HepG2 (cell line): ENCODE data around the gene RFC1. TPM values are rescaled to one million over a fixed set of nuclear protein-coding genes. Genes with fewer than 3 reads are reported as not detected.

ENCODE experiments used
- ATAC-seq: fragments of 200-7000 bp; cut with Tn5 transposase; 3 replicates; pipeline ENCODE4 v1.9.1; 2020; ENCODE audit warnings: mild to moderate bottlenecking, moderate library complexity
- BruUV-seq: library from RNA; stranded (reverse); fragments of 400-500 nt; replicated peaks from 2 replicates; lab custom pipeline; 2021; lab: Mats Ljungman, UMichigan
- CTCF ChIA-PET: fragments of 300-600 bp; formaldehyde crosslinking; extraction: SDS; loops from one replicate; lab custom pipeline; 2021; ENCODE audit warnings: low total read pairs, inconsistent platforms, low intra/inter-chr PET ratio; lab: Yijun Ruan, JAX
- POLR2A ChIA-PET: fragments of 350-600 bp; sonication (Branson Sonifier 250); formaldehyde crosslinking; loops from one replicate; lab custom pipeline; 2020; ENCODE audit warnings: antibody characterized with exemption, inconsistent platforms; lab: Yijun Ruan, JAX
- DNase-seq: peaks from one replicate; pipeline ENCODE4 v3.0.0-alpha.2; 2015; ENCODE audit warnings: low spot score
- FAIRE-seq: peaks from 3 replicates; lab custom pipeline; 2011; peaks lifted over from hg19 to GRCh38; lab: Jason Lieb, UNC
- H2AFZ ChIP-seq: one replicate; pipeline ENCODE4 v1.6.1; 2011; ENCODE audit warnings: low read length, inconsistent platforms
- H3K27ac ChIP-seq: fragments of 300-600 bp; 3 replicates; pipeline ENCODE4 v1.8.0; 2011; ENCODE audit warnings: mixed run types, mild to moderate bottlenecking, mixed read lengths, low read length, inconsistent platforms; ENCODE audit not compliant: insufficient read depth; ENCODE audit errors: extremely low read length
- H3K27me3 ChIP-seq, 2 experiments: fragments of 200-600 bp in 1 of 2; 2 replicates in 1 of 2; 3 replicates in 1 of 2; pipeline versions ENCODE4 v1.6.0 to v1.8.0; 2011; ENCODE audit warnings: low read length in 2 of 2, mild to moderate bottlenecking in 2 of 2, moderate library complexity in 2 of 2, inconsistent platforms in 1 of 2; ENCODE audit not compliant: insufficient read depth in 2 of 2, control insufficient read depth in 1 of 2
- H3K36me3 ChIP-seq, 2 experiments: fragments of 200-600 bp in 1 of 2; replicated peaks in 1 of 2; 2 replicates in 1 of 2; 3 replicates in 1 of 2; pipeline versions ENCODE4 v1.5.1 to v1.8.0; 2011; ENCODE audit warnings: low read length in 2 of 2, inconsistent platforms in 1 of 2; ENCODE audit not compliant: insufficient read depth in 2 of 2, control insufficient read depth in 1 of 2
- H3K4me1 ChIP-seq: 2 replicates; pipeline ENCODE4 v1.5.1; 2012; ENCODE audit warnings: low read length, inconsistent platforms; ENCODE audit not compliant: insufficient read depth
- H3K4me2 ChIP-seq: 2 replicates; pipeline ENCODE4 v1.6.0; 2011; ENCODE audit warnings: low read depth, low read length, inconsistent platforms
- H3K4me3 ChIP-seq, 3 experiments: fragments of 200-600 bp in 1 of 3; sonication (generic), shearing (Covaris generic) in 1 of 3; replicated peaks in 1 of 3; 2 replicates each; pipeline ENCODE4 v1.5.1; 2011 to 2016; ENCODE audit warnings: low read length in 3 of 3, inconsistent platforms in 2 of 3, low read depth in 2 of 3, mild to moderate bottlenecking in 2 of 3, control low read depth in 1 of 3, mixed read lengths in 1 of 3; ENCODE audit not compliant: insufficient read depth in 1 of 3
- H3K79me2 ChIP-seq: one replicate; pipeline ENCODE4 v1.6.1; 2011; ENCODE audit warnings: low read length, inconsistent platforms; ENCODE audit not compliant: insufficient read depth
- H3K9ac ChIP-seq: 2 replicates; pipeline ENCODE4 v1.6.0; 2011; ENCODE audit warnings: mild to moderate bottlenecking, low read depth, low read length, inconsistent platforms; ENCODE audit not compliant: insufficient read depth
- H3K9me3 ChIP-seq: 2 replicates; pipeline ENCODE4 v1.5.1; 2012; ENCODE audit warnings: mild to moderate bottlenecking, low read length
- H4K20me1 ChIP-seq: 2 replicates; pipeline ENCODE4 v1.6.0; 2011; ENCODE audit warnings: inconsistent platforms, mild to moderate bottlenecking, low read length, moderate library complexity; ENCODE audit not compliant: insufficient read depth
- ASH2L ChIP-seq: fragments of 300-600, 200-600 bp; sonication (generic); IDR thresholded peaks from 2 replicates; pipeline ENCODE4 v1.7.0; 2017; ENCODE audit warnings: low read depth, mild to moderate bottlenecking, moderate library complexity, mixed read lengths, low read length; ENCODE audit not compliant: insufficient read length
- DMAP1 ChIP-seq: IDR thresholded peaks from 2 replicates; pipeline ENCODE4 v1.6.1; 2016
- EEA1 ChIP-seq: sonication (generic); formaldehyde crosslinking; IDR thresholded peaks from 2 replicates; pipeline ENCODE4 v1.5.1; 2020; ENCODE audit warnings: mild to moderate bottlenecking, missing genetic modification reagents, borderline replicate concordance
- FOSL2 ChIP-seq: sonication (generic); formaldehyde crosslinking; IDR thresholded peaks from 2 replicates; pipeline ENCODE4 v1.4.0; 2020; ENCODE audit warnings: missing genetic modification reagents
- JUND ChIP-seq: sonication (generic); formaldehyde crosslinking; IDR thresholded peaks from 2 replicates; pipeline ENCODE4 v1.8.0; 2022; ENCODE audit warnings: mild to moderate bottlenecking, missing genetic modification reagents
- KDM5A ChIP-seq: fragments of 200-600 bp; sonication (generic); IDR thresholded peaks from 2 replicates; pipeline ENCODE4 v1.7.0; 2018; ENCODE audit warnings: antibody characterized with exemption, mild to moderate bottlenecking, low read length, borderline replicate concordance
- MXI1 ChIP-seq: IDR thresholded peaks from 3 replicates; pipeline ENCODE4 v1.6.1; 2012; ENCODE audit warnings: low read depth, low read length, inconsistent platforms, borderline replicate concordance
- PLRG1 ChIP-seq: fragments of 450-650 bp; conservative IDR thresholded peaks from 2 replicates; pipeline ENCODE4 v1.6.1; 2016
- ZBTB21 ChIP-seq: sonication (generic); formaldehyde crosslinking; IDR thresholded peaks from 2 replicates; pipeline ENCODE4 v1.4.0; 2020; ENCODE audit warnings: missing genetic modification reagents
- ZMYM3 ChIP-seq: sonication (generic); formaldehyde crosslinking; IDR thresholded peaks from 2 replicates; pipeline ENCODE4 v1.5.1; 2020; ENCODE audit warnings: mild to moderate bottlenecking, missing genetic modification reagents
- ZNF235 ChIP-seq: sonication (generic); formaldehyde crosslinking; IDR thresholded peaks from 2 replicates; pipeline ENCODE4 v1.8.1; 2023; ENCODE audit warnings: mild to moderate bottlenecking, missing genetic modification reagents, borderline replicate concordance
- ZNF260 ChIP-seq: sonication (generic); formaldehyde crosslinking; IDR thresholded peaks from 2 replicates; pipeline ENCODE4 v1.4.0; 2020; ENCODE audit warnings: missing genetic modification reagents, low read depth, mild to moderate bottlenecking, borderline replicate concordance
- ZNF329 ChIP-seq: sonication (generic); formaldehyde crosslinking; IDR thresholded peaks from 2 replicates; pipeline ENCODE4 v1.9.0; 2021; ENCODE audit warnings: low read depth, mild to moderate bottlenecking, missing genetic modification reagents
- ZNF567 ChIP-seq: sonication (generic); formaldehyde crosslinking; IDR thresholded peaks from 2 replicates; pipeline ENCODE4 v1.8.1; 2023; ENCODE audit warnings: mild to moderate bottlenecking, missing genetic modification reagents, borderline replicate concordance
- ZNF570 ChIP-seq: sonication (generic); formaldehyde crosslinking; IDR thresholded peaks from 2 replicates; pipeline ENCODE4 v1.4.0; 2020; ENCODE audit warnings: mild to moderate bottlenecking, missing genetic modification reagents, borderline replicate concordance
- ZNF7 ChIP-seq: IDR thresholded peaks from 2 replicates; pipeline ENCODE4 v1.6.1; 2016; ENCODE audit warnings: missing biosample characterization, missing genetic modification reagents
- ZNF878 ChIP-seq: sonication (generic); formaldehyde crosslinking; IDR thresholded peaks from 2 replicates; pipeline ENCODE4 v1.8.1; 2023; ENCODE audit warnings: mild to moderate bottlenecking, missing genetic modification reagents, moderate library complexity
- WGBS: methylation state at CpG from one replicate; pipeline ENCODE4 v1.1.6; 2017; ENCODE audit warnings: low lambda C conversion rate; 5-methylcytosine and 5-hydroxymethylcytosine counted together
- in situ Hi-C: cut with HindIII; loops from 2 replicates; pipeline ENCODE4 v1.10.0; 2017; ENCODE audit warnings: low pct_unique_long_range_greater_than_20kb; ENCODE audit not compliant: extremely low pct_ligation_motif_present
- intact Hi-C: fragments of 100-400 bp; cut with micrococcal nuclease; formaldehyde crosslinking; loops from one replicate; pipeline ENCODE4 v1.10.0; 2022; ENCODE audit not compliant: unreplicated experiment
- polyA plus RNA-seq, 8 experiments: library from polyadenylated mRNA; depleted of rRNA in 3 of 8; stranded (reverse) in 7 of 8; unstranded in 1 of 8; fragments of >200 nt; fragmentation: Illumina TruSeq in 4 of 8; extraction: Trizol in 4 of 8; gene quantifications; 2 replicates each; pipeline versions ENCODE4 v1.2.1 to v1.2.3, GENCODE V29; 2011 to 2016; ENCODE audit warnings: low read depth in 4 of 8, missing spikeins in 1 of 8, mixed read lengths in 1 of 8; ENCODE audit not compliant: insufficient read depth in 1 of 8
- total RNA-seq, 5 experiments: library from RNA; depleted of rRNA; stranded (reverse); fragments of >200 nt; fragmentation: Illumina TruSeq; extraction: Trizol; gene quantifications; 2 replicates each; pipeline ENCODE4 v1.2.3, GENCODE V29; 2016; ENCODE audit warnings: low read depth in 1 of 5
- TF ChIP-seq, protein P1 (sequence below): sonication (generic); formaldehyde crosslinking; IDR thresholded peaks from 2 replicates; pipeline ENCODE4 v1.4.0; 2020; ENCODE audit warnings: missing genetic modification reagents, mild to moderate bottlenecking, borderline replicate concordance
- TF ChIP-seq, protein P2 (sequence below): sonication (generic); formaldehyde crosslinking; IDR thresholded peaks from 2 replicates; pipeline ENCODE4 v1.8.0; 2022; ENCODE audit warnings: mild to moderate bottlenecking, missing genetic modification reagents
- TF ChIP-seq, protein P3 (sequence below): sonication (generic); formaldehyde crosslinking; conservative IDR thresholded peaks from 2 replicates; pipeline ENCODE4 v1.5.0; 2020; ENCODE audit warnings: missing genetic modification reagents

The RFC1 gene
- total and polyA plus RNA-seq, 2 of the 13 experiments (the other 11 are each of a cell fraction or from before 2014, with no cell fraction given): 15.9 to 78.8 TPM

DNA sequence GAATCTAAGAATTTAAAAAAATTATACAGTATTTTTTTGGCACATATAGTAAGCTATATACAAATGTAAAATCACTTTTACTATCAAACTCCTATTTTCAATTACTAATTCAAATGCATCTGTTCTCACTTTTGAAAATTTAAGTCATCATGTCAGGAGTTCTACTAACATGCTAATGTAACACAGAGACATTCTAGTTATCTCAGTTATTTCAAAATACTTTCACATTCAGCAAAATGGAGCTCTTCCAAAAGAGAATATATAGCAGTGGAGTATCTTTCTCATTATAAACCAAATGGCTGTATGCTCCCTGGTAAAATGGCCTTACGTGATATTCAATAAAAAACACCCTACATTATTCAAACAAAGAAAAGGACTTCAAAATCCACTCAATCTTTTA is 42.3 kb downstream of the RFC1 start:
- no TSS peak for BruUV-seq
- H4K20me1 ChIP-seq: no peaks in the 10 kb centered on the region
- FAIRE-seq: no peak
- H2AFZ ChIP-seq: no peak overlapping the region
- peaks cover 22% of the 10 kb centered on the region for H3K79me2 ChIP-seq
- 98% methylated on average over 1 of the region's 1 CpG for WGBS
- H3K4me2 ChIP-seq: no peak overlapping the region
- peaks cover 62% of the 10 kb centered on the region for H3K4me1 ChIP-seq
- no peak for TF ChIP-seq ZMYM3 (CRISPR knock-in tag)
- TF ChIP-seq ZNF567 (CRISPR knock-in tag): no peak
- TF ChIP-seq ZNF329 (CRISPR knock-in tag): no peak
- TF ChIP-seq ZBTB21: no peak
- TF ChIP-seq, protein P1, sequence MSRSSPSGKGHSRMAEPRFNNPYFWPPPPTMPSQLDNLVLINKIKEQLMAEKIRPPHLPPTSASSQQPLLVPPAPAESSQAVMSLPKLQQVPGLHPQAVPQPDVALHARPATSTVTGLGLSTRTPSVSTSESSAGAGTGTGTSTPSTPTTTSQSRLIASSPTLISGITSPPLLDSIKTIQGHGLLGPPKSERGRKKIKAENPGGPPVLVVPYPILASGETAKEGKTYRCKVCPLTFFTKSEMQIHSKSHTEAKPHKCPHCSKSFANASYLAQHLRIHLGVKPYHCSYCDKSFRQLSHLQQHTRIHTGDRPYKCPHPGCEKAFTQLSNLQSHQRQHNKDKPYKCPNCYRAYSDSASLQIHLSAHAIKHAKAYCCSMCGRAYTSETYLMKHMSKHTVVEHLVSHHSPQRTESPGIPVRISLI (CRISPR knock-in tag): no peak
- no peak for TF ChIP-seq PLRG1
- TF ChIP-seq, protein P2, sequence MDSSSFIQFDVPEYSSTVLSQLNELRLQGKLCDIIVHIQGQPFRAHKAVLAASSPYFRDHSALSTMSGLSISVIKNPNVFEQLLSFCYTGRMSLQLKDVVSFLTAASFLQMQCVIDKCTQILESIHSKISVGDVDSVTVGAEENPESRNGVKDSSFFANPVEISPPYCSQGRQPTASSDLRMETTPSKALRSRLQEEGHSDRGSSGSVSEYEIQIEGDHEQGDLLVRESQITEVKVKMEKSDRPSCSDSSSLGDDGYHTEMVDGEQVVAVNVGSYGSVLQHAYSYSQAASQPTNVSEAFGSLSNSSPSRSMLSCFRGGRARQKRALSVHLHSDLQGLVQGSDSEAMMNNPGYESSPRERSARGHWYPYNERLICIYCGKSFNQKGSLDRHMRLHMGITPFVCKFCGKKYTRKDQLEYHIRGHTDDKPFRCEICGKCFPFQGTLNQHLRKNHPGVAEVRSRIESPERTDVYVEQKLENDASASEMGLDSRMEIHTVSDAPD (CRISPR knock-in tag): no peak
- TF ChIP-seq KDM5A: no peak
- TF ChIP-seq ZNF570 (CRISPR knock-in tag): no peak
- TF ChIP-seq, protein P3, sequence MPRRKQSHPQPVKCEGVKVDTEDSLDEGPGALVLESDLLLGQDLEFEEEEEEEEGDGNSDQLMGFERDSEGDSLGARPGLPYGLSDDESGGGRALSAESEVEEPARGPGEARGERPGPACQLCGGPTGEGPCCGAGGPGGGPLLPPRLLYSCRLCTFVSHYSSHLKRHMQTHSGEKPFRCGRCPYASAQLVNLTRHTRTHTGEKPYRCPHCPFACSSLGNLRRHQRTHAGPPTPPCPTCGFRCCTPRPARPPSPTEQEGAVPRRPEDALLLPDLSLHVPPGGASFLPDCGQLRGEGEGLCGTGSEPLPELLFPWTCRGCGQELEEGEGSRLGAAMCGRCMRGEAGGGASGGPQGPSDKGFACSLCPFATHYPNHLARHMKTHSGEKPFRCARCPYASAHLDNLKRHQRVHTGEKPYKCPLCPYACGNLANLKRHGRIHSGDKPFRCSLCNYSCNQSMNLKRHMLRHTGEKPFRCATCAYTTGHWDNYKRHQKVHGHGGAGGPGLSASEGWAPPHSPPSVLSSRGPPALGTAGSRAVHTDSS (CRISPR knock-in tag): no peak
- TF ChIP-seq JUND: no peak
- no peak for TF ChIP-seq ZNF260 (CRISPR knock-in tag)
- no peak for TF ChIP-seq FOSL2 (CRISPR knock-in tag)
- TF ChIP-seq DMAP1 (CRISPR knock-in tag): no peak
- no peak for TF ChIP-seq EEA1 (CRISPR knock-in tag)
- TF ChIP-seq ASH2L: no peak
- TF ChIP-seq MXI1: no peak
- TF ChIP-seq ZNF7 (CRISPR knock-in tag): no peak
- TF ChIP-seq ZNF878 (CRISPR knock-in tag): no peak
- no peak for TF ChIP-seq ZNF235 (CRISPR knock-in tag)
- TF ChIP-seq, all 625 proteins: peak for 0
- in situ Hi-C loops (no loop called here), intact Hi-C loops (no loop called here)
- no peak overlapping the region for H3K4me3 ChIP-seq
- H3K9me3 ChIP-seq: no peaks in the 10 kb centered on the region
- H3K27ac ChIP-seq: peak overlapping the region; percentile 48
- H3K36me3 ChIP-seq: peaks cover 2 to 68% of the 10 kb centered on the region in 2 experiments
- CTCF ChIA-PET: no interaction called here
- no peak overlapping the region for H3K9ac ChIP-seq
- DNase-seq: no peak
- no peaks in the 10 kb centered on the region for H3K27me3 ChIP-seq
- POLR2A ChIA-PET: no interaction called here
- no peak for ATAC-seq
